NCI-H2227 (cell line): ENCODE results near the gene BEST3.
"Not testable (repeated sequence)": the region's sequence is repeated elsewhere in the genome, so short reads cannot be mapped to it uniquely, and the experiment has no call there.

ENCODE experiments used
- DNase-seq: peaks from one replicate; lab custom pipeline; 2025; ENCODE audit not compliant: unreplicated experiment; lab: John Stamatoyannopoulos, UW

BEST3 gene

DNA sequence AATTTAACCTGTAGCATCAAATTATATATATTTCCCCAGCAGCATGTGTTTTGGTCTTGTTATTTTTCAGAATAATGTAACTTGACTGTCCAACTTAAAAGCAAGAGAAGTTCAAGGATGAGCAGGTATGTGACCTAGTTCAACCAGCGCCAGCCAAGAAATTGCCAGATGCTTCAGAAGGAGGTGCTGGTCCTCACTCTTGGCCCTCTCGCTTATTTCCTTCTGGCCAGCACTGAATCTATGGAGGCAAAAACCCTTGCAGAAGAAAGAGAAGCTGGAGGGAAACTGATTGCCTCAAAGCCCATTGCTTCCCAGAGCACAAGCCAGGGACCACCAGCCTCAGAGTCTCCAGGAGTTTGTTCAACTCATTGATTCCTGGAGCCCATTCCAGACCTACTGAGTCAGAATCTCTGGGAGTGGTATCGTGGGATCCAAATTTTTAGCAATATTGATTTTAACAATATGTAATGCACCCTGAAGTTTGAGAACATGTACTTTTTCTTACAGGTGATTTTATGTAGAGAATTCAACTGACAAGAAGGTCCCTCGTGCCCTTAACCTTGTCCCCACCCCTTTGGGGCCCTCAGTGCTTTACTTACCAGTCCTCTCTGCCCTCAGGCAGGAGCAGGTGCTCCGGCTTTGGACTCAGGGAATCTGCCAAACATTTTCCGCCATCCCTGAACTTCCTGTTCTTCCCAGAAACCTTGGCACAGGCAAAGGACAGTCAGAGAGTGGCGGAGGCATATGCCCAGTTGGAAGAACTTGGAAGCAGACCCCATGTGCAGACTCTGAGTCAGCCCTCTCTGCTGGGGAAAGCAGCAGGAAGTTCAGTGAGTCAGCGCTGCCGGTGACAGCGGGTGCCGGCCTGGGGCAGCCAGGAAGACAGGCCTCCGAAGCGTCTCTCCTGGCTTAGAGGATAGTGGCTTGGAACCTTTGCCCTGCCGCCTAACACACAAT is 10.4 kb downstream of the BEST3 start:
- DNase-seq: peak; percentile 14

DNA sequence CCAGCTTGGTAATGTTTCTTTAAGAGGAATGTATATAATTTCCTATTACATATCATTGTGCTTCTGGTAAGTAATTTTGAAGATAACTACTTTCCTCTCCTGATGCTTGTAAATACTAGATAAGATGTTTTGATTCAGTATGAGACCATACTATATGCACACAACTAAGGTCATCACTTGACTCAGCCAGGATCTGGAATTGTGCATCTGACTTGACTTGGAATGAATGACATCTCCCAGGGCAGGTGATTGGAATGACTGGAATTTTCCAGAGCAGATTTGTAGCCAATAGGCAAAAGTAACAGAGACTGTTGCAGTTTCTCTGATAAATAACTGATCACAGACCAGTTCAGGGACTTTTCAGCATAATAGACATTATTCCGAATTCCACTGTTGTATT is 11.1 kb downstream of the BEST3 start:
- no peak for DNase-seq

DNA sequence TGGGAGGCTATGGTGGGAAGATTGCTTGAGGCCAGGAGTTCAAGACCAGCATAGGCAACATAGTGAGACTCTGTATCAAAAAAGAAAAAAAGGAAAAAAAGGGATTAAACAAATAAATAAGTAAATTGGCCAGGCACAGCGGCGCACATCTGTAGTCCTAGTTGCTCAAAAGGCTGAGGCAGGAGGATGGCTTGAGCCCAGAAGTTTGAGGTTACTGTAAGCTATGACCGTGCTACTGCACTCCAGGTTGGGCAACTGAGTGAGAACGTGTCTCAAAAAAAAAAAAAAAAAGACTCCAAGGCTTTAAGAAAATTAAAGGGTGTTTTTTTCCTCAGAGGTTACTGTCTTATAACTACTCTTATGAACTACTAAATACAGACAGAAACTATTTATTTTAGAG is 11.7 kb downstream of the BEST3 start:
- DNase-seq: no peak

DNA sequence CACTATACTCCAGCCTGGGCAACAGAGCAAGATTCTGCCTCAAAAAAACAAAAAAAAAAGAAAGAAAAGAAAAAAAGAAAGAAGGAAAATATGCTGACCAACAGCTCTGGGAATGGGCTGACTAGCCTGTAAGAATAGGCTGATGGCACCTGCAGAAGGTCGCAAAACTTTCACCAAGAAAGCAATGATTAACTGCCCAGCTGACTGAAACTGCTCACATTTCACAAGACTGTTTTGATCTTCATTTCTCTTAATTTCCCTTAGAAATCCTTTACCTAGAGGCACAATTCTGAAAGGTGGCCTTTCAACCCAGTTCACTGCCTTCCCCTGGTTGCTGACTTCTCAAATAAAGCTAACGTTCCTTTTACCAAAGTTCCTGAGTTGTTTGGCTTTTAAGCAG is 12.4 kb downstream of the BEST3 start:
- no peak for DNase-seq

DNA sequence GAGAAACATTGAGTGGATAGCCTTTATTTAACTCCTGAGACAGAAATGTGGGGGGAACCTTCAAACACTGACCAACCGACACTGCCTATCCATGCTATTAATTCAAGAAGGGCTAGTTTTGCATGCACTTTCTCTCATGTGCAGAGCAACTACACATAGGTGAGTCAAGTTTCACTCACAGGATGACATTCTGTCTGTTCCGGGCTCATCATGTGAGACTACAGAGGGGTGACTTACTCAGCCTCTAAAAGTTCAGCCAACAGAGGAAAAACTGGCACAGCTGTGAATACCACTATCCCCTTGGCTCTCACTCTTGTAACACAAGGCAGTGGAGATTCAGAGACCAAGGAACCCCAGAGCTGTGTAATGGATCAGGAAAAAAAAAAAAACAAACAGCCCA is 13.3 kb downstream of the BEST3 start:
- DNase-seq: no peak

DNA sequence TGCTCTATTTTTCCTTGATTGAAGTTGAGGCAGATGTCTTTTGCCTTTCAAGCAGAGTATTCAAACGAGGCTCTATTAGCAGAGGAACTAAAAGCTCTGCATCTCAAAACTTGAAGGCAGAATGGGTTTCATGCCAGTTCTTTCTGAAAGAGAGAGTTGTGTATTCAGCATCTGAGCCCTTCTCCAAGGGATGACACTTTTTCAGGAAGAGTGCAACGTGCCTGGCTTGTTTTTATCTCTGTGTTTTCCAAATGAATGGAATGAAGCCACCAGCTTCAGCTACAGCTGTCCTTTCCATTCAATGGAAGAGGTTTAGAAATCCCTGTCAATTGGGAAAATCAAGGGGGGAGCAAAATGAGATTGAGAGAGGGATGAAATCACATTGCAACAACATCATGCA is 14.6 kb downstream of the BEST3 start:
- no peak for DNase-seq

DNA sequence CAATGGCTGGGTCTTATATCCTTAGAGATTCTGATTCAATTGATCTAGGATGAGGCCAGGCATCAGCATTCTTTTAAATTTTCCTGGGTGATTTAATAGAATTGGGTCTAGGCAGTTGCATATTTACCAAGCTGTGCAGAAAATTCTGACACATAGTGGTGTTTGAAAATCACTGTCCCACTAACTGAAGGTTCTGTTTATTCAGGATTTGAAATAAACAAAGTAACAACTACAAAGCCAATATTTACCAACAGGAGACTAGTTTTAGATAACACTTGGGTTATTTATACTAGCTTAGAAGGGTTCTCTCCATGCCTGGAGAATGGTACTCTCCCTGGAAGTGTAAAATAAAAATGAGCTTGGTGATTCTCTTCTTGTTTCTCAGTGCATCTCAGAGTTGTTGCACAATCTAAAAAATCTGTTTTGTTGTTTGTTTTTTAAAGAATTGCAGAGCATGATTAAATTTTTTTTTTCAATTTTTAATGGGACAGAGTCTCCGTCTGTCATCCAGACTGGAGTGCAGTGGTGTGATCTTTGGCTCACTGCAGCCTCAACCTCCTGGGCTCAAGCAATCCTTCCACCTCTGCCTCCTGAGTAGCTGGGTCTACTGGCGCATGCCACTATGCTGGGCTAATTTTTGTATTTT is 16.9 kb downstream of the BEST3 start:
- DNase-seq: no peak

DNA sequence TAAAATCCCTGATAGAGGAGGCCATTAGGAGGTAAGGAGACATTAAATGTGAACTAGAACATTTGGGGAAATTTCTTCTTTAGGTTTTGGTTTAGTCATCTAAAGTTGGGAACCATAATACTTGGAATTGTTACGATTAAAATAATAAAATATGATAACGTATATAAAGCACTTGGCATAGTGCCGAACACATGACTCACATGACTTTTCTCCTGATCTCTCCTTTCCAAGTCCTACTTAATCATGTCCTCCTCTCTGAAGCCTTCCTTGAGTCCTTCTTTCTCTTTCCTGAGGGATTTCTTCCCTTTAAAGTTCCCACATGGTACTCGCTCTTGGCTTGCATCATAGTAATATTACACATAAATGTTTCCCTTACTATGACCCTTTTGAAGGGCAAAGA is 20.0 kb downstream of the BEST3 start:
- DNase-seq: no peak

DNA sequence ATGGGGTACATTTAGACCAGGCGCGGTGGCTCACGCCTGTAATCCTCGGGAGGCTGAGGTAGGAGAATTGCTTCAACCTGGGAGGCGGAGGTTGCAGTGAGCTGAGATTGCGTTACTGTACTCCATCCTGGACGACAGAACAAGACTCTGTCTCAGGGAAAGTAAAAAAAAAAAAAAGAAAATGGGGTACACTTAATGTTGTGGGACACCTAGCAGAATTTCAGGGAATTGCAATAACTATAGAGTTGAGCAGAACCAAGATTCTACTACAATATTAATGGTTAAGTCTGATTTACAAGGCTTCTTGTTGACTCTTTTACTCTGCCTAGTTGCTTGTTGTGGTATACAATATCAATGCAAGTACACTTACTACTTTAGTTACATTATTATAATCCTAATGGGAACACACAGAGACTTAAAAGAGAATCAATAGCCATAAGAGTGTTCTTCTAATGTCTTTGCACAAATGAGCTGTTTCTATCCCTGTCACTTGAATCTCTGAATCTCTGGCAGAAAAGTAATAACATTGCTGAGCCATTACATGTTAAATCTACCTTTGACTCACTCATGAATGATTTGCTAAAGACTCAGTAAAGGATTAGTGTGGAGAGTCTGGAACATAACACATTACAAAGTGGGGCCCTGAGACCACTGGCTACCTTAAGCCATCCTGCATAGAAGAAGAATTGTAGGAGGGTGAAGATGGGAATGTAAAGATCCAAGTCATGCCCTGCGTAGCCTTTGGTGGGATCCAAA is 22.7 kb downstream of the BEST3 start:
- DNase-seq: no peak

DNA sequence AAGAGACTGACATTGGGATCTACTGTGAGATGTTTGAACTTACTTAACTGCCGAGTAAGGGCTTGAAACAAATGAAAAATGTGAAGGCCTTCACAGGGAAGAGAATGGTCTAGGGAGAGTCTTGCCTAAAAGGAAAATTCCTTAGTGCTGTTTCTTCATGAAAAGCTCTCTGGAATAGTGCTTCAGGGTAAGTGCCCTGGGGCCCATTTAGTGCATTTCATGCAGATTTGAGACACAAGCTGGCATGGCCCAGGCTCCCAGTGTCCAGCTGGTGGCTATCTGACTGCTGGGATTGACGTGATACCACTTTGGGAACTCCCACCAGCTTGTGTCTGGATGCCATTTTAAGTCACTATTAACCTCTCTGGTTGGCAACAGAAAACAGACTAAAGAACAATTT is 26.9 kb downstream of the BEST3 start:
- DNase-seq: no peak

DNA sequence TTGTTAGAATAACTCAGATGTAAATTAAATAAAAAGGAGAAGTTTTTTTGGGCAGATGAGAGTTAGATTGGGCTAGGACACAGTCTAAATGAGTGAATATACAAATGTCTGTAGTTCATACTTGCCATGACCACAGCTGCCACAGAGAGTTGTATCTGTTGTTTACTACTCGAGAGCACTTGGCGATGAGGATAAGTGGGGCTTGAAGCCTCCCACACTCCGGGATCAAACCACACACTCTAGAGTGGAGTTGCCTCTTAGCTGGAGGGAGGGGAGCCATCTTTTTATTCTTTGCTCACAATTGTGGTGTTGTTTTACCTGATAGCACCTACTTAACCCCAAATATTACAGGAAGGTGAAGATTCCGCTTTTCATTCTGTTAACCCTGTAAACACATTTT is 27.5 kb downstream of the BEST3 start:
- DNase-seq: peak; percentile 68

DNA sequence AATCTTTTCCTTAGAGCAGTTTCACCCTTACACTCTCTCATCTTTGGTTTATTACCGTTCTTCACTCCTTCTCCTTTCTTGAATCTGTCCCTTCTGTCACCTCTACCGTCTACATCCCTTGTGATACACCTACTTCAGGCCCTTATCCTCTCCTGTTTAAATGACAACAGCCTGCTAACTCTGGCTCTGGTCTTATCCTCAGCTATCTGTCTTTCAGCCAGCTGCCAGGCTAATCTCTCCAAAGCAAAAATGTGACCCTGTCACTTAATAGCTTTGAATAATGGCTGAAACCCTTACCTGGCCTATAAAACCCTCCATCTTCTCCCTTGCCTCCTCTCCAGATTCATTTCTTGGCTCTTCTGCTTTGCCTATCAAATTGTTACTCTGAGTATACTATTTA is 32.3 kb downstream of the BEST3 start:
- DNase-seq: no peak

DNA sequence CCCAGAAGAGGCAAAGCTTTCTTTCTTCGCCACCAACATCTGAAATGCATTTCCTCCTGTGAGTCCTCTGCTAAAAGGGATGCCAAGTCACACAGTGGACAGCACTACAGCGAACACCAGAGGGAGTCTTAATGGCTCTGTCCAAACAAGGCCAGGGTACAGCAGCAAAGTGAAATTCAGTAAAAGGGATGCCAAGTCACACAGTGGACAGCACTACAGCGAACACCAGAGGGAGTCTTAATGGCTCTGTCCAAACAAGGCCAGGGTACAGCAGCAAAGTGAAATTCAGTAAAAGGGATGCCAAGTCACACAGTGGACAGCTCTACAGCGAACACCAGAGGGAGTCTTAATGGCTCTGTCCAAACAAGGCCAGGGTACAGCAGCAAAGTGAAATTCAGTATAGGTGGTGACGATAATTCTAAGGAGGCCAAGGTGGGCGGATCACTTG is 34.1 kb downstream of the BEST3 start:
- DNase-seq: not testable (repeated sequence)

DNA sequence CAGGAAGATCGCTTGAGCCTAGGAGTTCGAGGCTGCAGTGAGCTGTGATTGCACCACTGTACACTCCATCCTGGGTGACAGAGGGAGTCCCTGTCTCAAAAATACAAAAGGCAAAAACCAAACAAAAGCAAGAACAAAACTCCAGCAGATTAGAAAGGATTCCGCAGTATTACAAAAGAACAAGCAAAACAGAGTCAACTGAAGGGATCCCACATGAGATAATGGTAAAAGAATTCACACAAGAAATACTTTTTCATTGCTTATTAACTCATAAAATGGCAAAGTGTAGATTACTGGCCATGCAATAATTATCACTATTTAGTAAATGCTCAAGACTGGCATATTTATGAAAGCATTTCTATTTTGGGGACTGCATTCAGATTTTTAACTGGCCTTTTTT is 35.4 kb downstream of the BEST3 start:
- no peak for DNase-seq

DNA sequence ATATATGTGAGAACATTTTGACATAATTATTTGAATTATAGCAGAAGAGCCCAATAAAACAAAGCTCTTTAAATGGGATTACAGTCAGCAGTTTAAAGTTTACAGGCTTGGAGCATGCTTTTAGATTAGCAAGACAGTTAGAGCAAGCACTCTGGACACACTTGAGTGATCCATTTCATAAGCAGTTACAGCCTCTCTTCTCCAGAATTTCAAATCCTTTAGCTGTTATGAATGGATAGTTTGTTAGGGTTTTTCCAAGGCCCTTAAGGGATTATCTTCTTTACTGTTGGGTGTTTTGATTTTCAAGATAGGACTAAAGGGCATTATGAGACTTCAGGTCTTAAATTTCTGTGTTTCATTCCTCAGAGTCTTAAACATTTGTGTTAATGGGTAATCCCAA is 36.3 kb downstream of the BEST3 start:
- no peak for DNase-seq

DNA sequence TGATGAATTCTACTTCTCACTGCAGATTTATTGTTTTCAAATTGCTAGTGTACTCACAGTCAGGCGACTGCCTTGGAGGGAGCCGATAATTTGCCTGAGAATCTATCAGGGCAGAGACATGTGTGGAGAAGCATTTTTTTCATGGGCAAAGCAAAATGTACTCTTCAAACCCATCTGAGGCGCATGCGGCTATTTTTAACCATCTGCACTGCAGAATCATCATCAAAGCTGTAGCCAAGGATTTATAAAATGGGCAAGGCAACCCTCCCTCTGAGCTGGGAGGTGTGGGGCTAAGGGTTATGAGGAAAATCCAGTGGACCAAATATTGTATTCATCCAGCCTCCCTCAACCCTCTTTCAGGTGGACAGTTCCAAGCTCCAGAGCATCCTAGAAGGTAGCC is 37.7 kb downstream of the BEST3 start:
- DNase-seq: peak; percentile 19

DNA sequence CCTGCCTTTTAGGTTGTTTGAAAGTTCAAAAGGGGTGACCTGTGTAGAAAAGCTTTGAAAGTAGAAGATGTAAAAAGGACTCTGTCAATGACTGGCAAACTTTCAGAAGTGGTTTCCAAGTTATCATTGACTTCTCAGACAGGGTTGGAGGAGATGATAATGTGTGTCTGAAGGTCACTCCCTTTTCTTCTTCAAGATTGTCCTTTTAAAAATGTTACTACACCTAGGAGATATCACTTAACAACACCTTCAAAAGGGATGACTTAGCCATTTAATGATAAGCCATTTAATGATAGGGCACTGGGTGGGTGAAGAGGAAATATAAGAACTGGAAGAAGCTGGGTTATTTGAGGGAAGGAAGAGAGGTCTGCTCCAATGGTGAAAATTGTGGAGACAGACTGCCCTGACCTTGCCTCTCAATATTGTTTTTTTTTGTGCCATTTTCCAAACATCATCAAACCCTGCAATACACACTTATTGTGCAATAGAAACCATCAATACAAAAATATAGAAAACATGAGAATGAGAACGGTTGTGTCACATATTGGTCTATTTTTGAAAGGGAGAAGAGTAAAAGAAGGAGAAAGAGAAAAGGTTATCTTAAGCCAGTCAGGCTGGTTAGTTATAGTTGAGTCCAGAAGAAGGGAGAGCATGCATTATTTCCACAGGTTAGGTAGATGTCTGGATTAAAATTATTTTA is 38.8 kb downstream of the BEST3 start:
- no peak for DNase-seq

DNA sequence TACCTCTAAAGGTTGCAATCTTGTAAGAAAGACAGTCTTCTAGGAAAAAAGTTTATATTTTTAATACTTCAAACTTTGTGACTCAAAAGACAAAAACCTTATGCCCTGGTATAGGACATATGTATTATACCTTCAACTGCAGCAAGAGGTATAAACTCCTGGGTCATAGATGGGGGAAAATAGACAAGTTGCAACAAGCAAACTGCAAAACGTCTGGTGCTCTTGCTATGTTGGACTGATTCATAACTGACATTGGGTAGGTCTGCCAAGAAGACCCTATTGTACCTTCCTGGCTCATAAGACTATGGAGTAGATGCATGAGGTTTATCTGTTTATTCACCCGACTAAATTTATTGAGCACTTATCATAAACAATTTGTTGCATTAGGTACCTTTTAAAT is 40.9 kb downstream of the BEST3 start:
- no peak for DNase-seq

DNA sequence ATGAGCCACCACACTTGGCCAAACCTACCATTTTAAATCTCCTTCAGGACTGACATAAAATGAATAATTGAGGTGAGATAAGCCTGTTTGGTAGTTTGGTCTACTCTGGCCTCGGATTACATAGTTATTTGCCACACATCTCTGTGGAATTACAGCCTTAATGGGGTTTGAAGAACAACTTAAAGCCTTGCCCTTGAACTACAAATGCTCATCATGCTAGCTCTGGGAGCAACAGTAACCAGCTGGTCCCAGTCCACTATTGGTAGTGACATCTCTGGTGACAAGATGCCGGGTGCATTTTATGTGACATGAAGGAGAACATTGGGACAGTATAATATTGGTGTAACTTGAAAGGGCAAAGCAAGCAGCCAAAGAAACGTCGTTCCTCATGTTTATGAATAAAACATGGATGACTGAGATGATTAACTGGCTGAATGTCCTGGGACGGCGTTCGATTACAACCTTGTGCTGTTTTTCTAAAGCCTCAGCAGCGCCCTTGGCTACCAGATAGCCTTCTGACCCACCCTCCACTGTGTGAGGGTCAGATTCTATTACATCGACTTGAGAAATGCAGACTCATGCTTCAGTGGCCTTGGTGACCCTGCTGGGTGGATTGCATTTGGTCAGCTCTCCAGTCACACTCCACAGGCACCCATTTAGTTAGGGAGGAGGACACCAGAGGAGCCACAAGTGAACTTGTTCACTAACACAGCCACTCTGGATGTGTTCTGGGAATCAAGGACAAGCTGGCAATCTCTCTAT is 41.5 kb downstream of the BEST3 start:
- DNase-seq: no peak

DNA sequence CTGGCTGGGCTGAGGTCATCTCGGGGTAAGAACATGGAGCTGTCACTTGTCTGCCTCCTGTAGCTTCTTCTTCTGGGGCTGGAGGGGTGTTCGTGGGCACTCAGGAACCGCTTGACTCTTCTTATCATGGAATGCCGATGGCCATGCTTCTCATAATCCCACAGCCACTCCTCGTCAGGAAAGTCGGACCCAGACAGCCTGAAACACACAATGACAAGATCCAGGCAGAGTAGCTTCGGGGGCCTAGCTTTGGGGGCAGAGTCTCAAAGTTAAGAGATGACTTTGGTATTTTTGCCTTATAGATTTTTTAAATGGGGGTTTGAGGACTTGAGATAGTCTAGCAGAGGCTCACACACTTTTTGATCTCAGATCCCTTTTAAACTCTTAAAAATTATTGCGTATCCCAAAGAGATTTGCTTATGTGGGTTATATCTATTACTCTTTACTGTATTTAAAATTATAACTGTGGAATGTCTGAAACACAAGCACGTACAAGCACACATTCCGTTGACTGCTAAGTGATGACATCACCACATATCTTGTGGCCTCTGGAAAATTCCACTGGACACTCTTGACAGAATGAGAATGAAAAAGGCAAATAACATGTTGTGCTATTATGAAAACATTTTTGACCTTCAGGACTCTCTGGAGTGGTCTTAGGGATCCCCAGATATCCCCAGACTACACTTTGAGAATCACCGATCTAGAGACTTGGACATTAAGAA is 43.3 kb downstream of the BEST3 start:
- no peak for DNase-seq
